22Rv1 (cell line): ENCODE data around the gene CPD.

Source experiments
- ZFX ChIP-seq: fragments of 450-650 bp; IDR thresholded peaks from 2 replicates; pipeline ENCODE4 v1.6.1; 2017; ENCODE audit warnings: antibody characterized with exemption, borderline replicate concordance
- TF ChIP-seq, protein P1 (sequence below): fragments of 450-650 bp; IDR thresholded peaks from 2 replicates; pipeline ENCODE4 v1.5.1; 2017; ENCODE audit warnings: mild to moderate bottlenecking

DNA sequence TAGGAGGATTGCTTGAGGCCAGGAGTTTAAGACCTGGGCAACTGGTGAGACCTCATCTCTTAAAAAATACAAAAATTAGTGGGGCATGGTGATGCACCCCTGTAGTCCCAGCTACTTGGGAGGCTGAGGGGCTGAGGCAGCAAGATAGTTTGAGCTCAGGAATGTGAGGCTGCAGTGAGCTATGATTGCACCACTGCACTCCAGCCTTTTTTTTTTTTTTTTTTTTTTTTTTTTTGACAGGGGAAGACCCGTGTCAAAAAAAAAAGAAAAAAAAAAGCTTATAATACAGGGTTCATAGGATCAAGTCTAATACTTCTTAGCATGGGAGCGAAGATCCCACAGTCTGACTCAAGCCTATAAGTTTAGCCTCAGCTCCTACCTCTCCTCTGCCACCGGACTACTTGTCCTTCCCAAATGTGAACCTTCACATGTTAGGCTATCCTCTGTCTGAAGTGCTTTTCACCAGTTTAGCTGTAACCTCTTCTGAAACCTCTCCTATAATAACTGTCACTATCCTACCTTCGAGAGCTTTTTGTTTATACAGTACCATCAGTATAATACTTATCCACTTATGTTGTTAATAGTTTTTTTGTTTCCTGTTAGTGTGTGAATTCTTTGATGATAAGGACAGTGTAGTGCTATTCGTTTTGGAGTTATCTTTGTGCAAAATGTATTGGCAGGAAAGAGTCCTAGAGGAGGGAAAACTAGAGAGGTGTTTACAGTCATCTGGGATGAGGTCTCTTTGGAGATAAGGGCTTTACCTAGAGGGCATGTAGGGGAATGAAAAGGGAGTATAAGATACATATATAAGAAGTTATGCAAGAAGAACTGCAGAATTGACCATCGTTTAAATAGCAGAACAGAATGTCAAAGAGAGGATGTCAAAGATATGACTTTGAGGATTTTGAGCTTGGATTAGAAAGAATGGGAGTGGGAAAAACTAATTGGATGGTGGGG lies 15.5 kb downstream of the CPD start:
- TF ChIP-seq, protein P1, sequence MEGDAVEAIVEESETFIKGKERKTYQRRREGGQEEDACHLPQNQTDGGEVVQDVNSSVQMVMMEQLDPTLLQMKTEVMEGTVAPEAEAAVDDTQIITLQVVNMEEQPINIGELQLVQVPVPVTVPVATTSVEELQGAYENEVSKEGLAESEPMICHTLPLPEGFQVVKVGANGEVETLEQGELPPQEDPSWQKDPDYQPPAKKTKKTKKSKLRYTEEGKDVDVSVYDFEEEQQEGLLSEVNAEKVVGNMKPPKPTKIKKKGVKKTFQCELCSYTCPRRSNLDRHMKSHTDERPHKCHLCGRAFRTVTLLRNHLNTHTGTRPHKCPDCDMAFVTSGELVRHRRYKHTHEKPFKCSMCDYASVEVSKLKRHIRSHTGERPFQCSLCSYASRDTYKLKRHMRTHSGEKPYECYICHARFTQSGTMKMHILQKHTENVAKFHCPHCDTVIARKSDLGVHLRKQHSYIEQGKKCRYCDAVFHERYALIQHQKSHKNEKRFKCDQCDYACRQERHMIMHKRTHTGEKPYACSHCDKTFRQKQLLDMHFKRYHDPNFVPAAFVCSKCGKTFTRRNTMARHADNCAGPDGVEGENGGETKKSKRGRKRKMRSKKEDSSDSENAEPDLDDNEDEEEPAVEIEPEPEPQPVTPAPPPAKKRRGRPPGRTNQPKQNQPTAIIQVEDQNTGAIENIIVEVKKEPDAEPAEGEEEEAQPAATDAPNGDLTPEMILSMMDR: no peak
- no peak for TF ChIP-seq ZFX
